Astrocyte of the spinal cord (primary cell): Measurements from ENCODE around the gene KIF5B.
"Not testable (repeated sequence)": the region's sequence is repeated elsewhere in the genome, so short reads cannot be mapped to it uniquely, and the experiment has no call there.

Experiments
- DNase-seq: peaks from one replicate; pipeline ENCODE4 v3.0.0; 2011; ENCODE audit warnings: low read depth, low spot score
- H3K4me3 ChIP-seq: 2 replicates; pipeline ENCODE4 v1.5.1; 2011; ENCODE audit warnings: low read depth, mild to moderate bottlenecking, low read length, moderate library complexity
- CTCF ChIP-seq: IDR thresholded peaks from 2 replicates; pipeline ENCODE4 v1.5.1; 2012; ENCODE audit warnings: low read depth, mild to moderate bottlenecking, low read length, inconsistent platforms
- in situ Hi-C: cut with HindIII; loops from 2 replicates; pipeline ENCODE4 v1.10.0; 2017; ENCODE audit warnings: low sequenced_read_pairs

Gene KIF5B

GRCh38 chr10:31972519-31973041 lies 83.6 kb downstream of the KIF5B start:
- no peak overlapping the region for H3K4me3 ChIP-seq
- in situ Hi-C loops, result no loop called here
- DNase-seq, result no peak
- no peak for TF ChIP-seq CTCF

- in situ Hi-C loops, H3K4me3 ChIP-seq: not testable (repeated sequence)
- peak; percentile 37 for DNase-seq
Measured at GRCh38 chr10:31969847-31970246, 86.4 kb downstream of the KIF5B start.

- H3K4me3 ChIP-seq, result no peak overlapping the region
- no peak for DNase-seq
- no peak for TF ChIP-seq CTCF
- in situ Hi-C loops, result no loop called here
Measured at GRCh38 chr10:31963589-31963980, 92.6 kb downstream of the KIF5B start.

GRCh38 chr10:31962826-31963588 lies 93.2 kb downstream of the KIF5B start:
- in situ Hi-C loops, result no loop called here
- no peak for TF ChIP-seq CTCF
- H3K4me3 ChIP-seq, result no peak overlapping the region
- DNase-seq, result no peak

GRCh38 chr10:31961277-31962074 lies 94.7 kb downstream of the KIF5B start:
- in situ Hi-C loops, result no loop called here
- no peak for TF ChIP-seq CTCF
- H3K4me3 ChIP-seq, result no peak overlapping the region
- DNase-seq, result peak; percentile 70

- in situ Hi-C loops, result no loop called here
- no peak overlapping the region for H3K4me3 ChIP-seq
- DNase-seq, result no peak
- TF ChIP-seq CTCF, result no peak
Measured at GRCh38 chr10:31959461-31960173, 96.6 kb downstream of the KIF5B start.
